H1 (cell line): ENCODE data around the gene PNPLA8. TPM values are rescaled to one million over a fixed set of nuclear protein-coding genes. Genes with fewer than 3 reads are reported as not detected.

ENCODE experiments used
- CTCF ChIA-PET: fragments of 300-600 bp; sonication (Branson Sonifier 250); formaldehyde crosslinking; loops from one replicate; lab custom pipeline; 2021; ENCODE audit not compliant: partially characterized antibody; lab: Charles Lee
- POLR2A ChIA-PET: fragments of 300-600 bp; sonication (Branson Sonifier 250); formaldehyde crosslinking; loops from one replicate; lab custom pipeline; 2021; ENCODE audit warnings: inconsistent platforms; ENCODE audit not compliant: partially characterized antibody; lab: Charles Lee
- DNase-seq, 2 experiments: peaks; one replicate each; pipeline versions ENCODE4 v3.0.0 to v3.0.0-alpha.2; 2010 to 2022; ENCODE audit warnings: low spot score in 2 of 2, low read depth in 1 of 2, mixed read lengths in 1 of 2
- FAIRE-seq: peaks from 2 replicates; lab custom pipeline; 2011; peaks lifted over from hg19 to GRCh38; lab: Jason Lieb, UNC
- H2AFZ ChIP-seq: 2 replicates; pipeline ENCODE4 v1.8.1; 2012; ENCODE audit warnings: low read length, inconsistent platforms
- H2AK5ac ChIP-seq: 2 replicates; pipeline ENCODE4 v1.6.1; 2013; ENCODE audit warnings: low read depth, low read length
- H2BK120ac ChIP-seq: replicated peaks from 2 replicates; pipeline ENCODE3; 2013; ENCODE audit warnings: low read depth, low read length, inconsistent platforms
- H2BK12ac ChIP-seq: 2 replicates; pipeline ENCODE4 v1.6.1; 2013; ENCODE audit warnings: low read depth, low read length
- H2BK15ac ChIP-seq: 2 replicates; pipeline ENCODE4 v1.6.1; 2013; ENCODE audit warnings: low read length
- H2BK20ac ChIP-seq: 2 replicates; pipeline ENCODE4 v1.6.1; 2013; ENCODE audit warnings: low read length
- H2BK5ac ChIP-seq: 2 replicates; pipeline ENCODE4 v1.6.1; 2013; ENCODE audit warnings: low read depth, low read length
- H3K14ac ChIP-seq: 2 replicates; pipeline ENCODE4 v1.6.1; 2013; ENCODE audit warnings: inconsistent platforms; ENCODE audit not compliant: insufficient read length
- H3K18ac ChIP-seq: 2 replicates; pipeline ENCODE4 v1.6.1; 2013; ENCODE audit warnings: low read length; ENCODE audit errors: extremely low read depth
- H3K23ac ChIP-seq: 2 replicates; pipeline ENCODE4 v1.6.1; 2013; ENCODE audit warnings: inconsistent platforms; ENCODE audit not compliant: insufficient read length
- H3K23me2 ChIP-seq: 2 replicates; pipeline ENCODE4 v1.6.1; 2013; ENCODE audit warnings: low read depth, low read length
- H3K27ac ChIP-seq: 2 replicates; pipeline ENCODE4 v1.6.1; 2011; ENCODE audit warnings: low read depth, low read length, inconsistent platforms
- H3K27me3 ChIP-seq, 4 experiments: replicated peaks in 1 of 4; 1 replicate in 1 of 4; 2 replicates in 3 of 4; pipeline versions ENCODE4 v1.6.1 to v1.8.1; 2011 to 2013; ENCODE audit warnings: low read length in 3 of 4, mild to moderate bottlenecking in 3 of 4, inconsistent platforms in 2 of 4, mixed read lengths in 2 of 4, moderate library complexity in 1 of 4; ENCODE audit not compliant: control insufficient read depth in 3 of 4, insufficient read depth in 3 of 4; ENCODE audit errors: extremely low read depth in 1 of 4
- H3K36me3 ChIP-seq, 4 experiments: 2 replicates each; pipeline versions ENCODE4 v1.6.1 to v1.8.1; 2011 to 2013; ENCODE audit warnings: mild to moderate bottlenecking in 4 of 4, low read length in 3 of 4, moderate library complexity in 2 of 4, control low read depth in 1 of 4, inconsistent platforms in 1 of 4; ENCODE audit not compliant: insufficient read depth in 4 of 4, control insufficient read depth in 2 of 4
- H3K4ac ChIP-seq: replicated peaks from 2 replicates; pipeline ENCODE3; 2013; ENCODE audit warnings: low read length, low read depth, mixed read lengths, inconsistent platforms; ENCODE audit not compliant: insufficient read length
- H3K4me1 ChIP-seq, 4 experiments: replicated peaks in 1 of 4; 1 replicate in 1 of 4; 2 replicates in 3 of 4; pipeline versions ENCODE4 v1.6.1 to v1.8.1; 2011 to 2013; ENCODE audit warnings: low read length in 3 of 4, inconsistent platforms in 2 of 4, mixed read lengths in 1 of 4; ENCODE audit not compliant: insufficient read depth in 4 of 4, control insufficient read depth in 3 of 4
- H3K4me2 ChIP-seq, 2 experiments: 2 replicates each; pipeline versions ENCODE4 v1.6.1 to v1.8.1; 2011 to 2013; ENCODE audit warnings: low read depth in 2 of 2, low read length in 2 of 2, control low read depth in 1 of 2, inconsistent platforms in 1 of 2, mild to moderate bottlenecking in 1 of 2; ENCODE audit not compliant: insufficient read depth in 1 of 2
- H3K4me3 ChIP-seq, 4 experiments: fragments of 200-600, 300-600 bp in 1 of 4; sonication (generic), shearing (Covaris generic), sonication (Bioruptor Twin) in 1 of 4; 2 replicates each; pipeline versions ENCODE4 v1.5.1 to v1.8.1; 2011 to 2016; ENCODE audit warnings: low read length in 4 of 4, low read depth in 3 of 4, control low read depth in 2 of 4, inconsistent platforms in 2 of 4, mild to moderate bottlenecking in 2 of 4, mixed read lengths in 1 of 4, moderate library complexity in 1 of 4; ENCODE audit not compliant: insufficient read depth in 2 of 4; ENCODE audit errors: extremely low read depth in 1 of 4
- H3K56ac ChIP-seq: replicated peaks from 2 replicates; pipeline ENCODE3; 2013; ENCODE audit warnings: low read depth, mild to moderate bottlenecking, mixed read lengths, low read length, inconsistent platforms; ENCODE audit not compliant: insufficient read length
- H3K79me1 ChIP-seq: 2 replicates; pipeline ENCODE4 v1.6.1; 2013; ENCODE audit warnings: low read depth, low read length, control low read depth
- H3K79me2 ChIP-seq, 2 experiments: 2 replicates each; pipeline versions ENCODE4 v1.6.1 to v1.8.1; 2012 to 2013; ENCODE audit warnings: low read length in 2 of 2, mild to moderate bottlenecking in 2 of 2, inconsistent platforms in 1 of 2; ENCODE audit not compliant: insufficient read depth in 2 of 2, control insufficient read depth in 1 of 2
- H3K9ac ChIP-seq, 4 experiments: replicated peaks in 1 of 4; 1 replicate in 1 of 4; 2 replicates in 3 of 4; pipeline versions ENCODE4 v1.6.1 to v1.8.1; 2011 to 2013; ENCODE audit warnings: low read depth in 3 of 4, low read length in 3 of 4, control low read depth in 2 of 4, mild to moderate bottlenecking in 2 of 4, moderate library complexity in 2 of 4, inconsistent platforms in 1 of 4; ENCODE audit errors: extremely low read depth in 1 of 4
- H3K9me3 ChIP-seq, 2 experiments: 2 replicates each; pipeline versions ENCODE4 v1.6.1 to v1.8.1; 2012 to 2013; ENCODE audit warnings: mild to moderate bottlenecking in 2 of 2, moderate library complexity in 2 of 2, control low read depth in 1 of 2, inconsistent platforms in 1 of 2, low read depth in 1 of 2, low read length in 1 of 2, mixed read lengths in 1 of 2; ENCODE audit not compliant: insufficient read depth in 2 of 2
- H4K20me1 ChIP-seq, 2 experiments: replicated peaks in 1 of 2; 2 replicates each; pipeline versions ENCODE3 to v1.8.1; 2011 to 2013; ENCODE audit warnings: inconsistent platforms in 2 of 2, low read length in 2 of 2, mild to moderate bottlenecking in 1 of 2; ENCODE audit not compliant: insufficient read depth in 2 of 2, control insufficient read depth in 1 of 2
- H4K5ac ChIP-seq: 2 replicates; pipeline ENCODE4 v1.6.1; 2013; ENCODE audit warnings: low read length, low read depth, mixed read lengths, inconsistent platforms; ENCODE audit not compliant: insufficient read length
- H4K8ac ChIP-seq: 2 replicates; pipeline ENCODE4 v1.8.0; 2013; ENCODE audit warnings: mild to moderate bottlenecking, moderate library complexity, low read length, inconsistent platforms; ENCODE audit not compliant: insufficient read depth; ENCODE audit errors: extremely low read depth
- H4K91ac ChIP-seq: replicated peaks from 2 replicates; pipeline ENCODE3; 2013; ENCODE audit warnings: low read length, mixed read lengths, inconsistent platforms; ENCODE audit not compliant: insufficient read length
- ATF3 ChIP-seq: IDR thresholded peaks from 2 replicates; pipeline ENCODE4 v1.6.1; 2011; ENCODE audit warnings: low read depth, mild to moderate bottlenecking, low read length; ENCODE audit not compliant: insufficient read depth
- CHD1 ChIP-seq: IDR thresholded peaks from 2 replicates; pipeline ENCODE4 v1.6.1; 2012; ENCODE audit warnings: low read depth, low read length, improper control_type of control experiment
- EP300 ChIP-seq, 2 experiments: IDR thresholded peaks; 1 replicate in 1 of 2; 2 replicates in 1 of 2; pipeline ENCODE4 v1.6.1; 2011 to 2012; ENCODE audit warnings: low read depth in 2 of 2, low read length in 2 of 2, mild to moderate bottlenecking in 2 of 2, borderline replicate concordance in 1 of 2, inconsistent platforms in 1 of 2, moderate library complexity in 1 of 2
- GABPA ChIP-seq: IDR thresholded peaks from 2 replicates; pipeline ENCODE4 v1.6.1; 2011; ENCODE audit warnings: mild to moderate bottlenecking, low read length, moderate library complexity, borderline replicate concordance; ENCODE audit not compliant: insufficient read depth
- MAFK ChIP-seq: IDR thresholded peaks from 2 replicates; pipeline ENCODE4 v1.6.1; 2012; ENCODE audit warnings: low read depth, mild to moderate bottlenecking, improper control_type of control experiment, low read length
- NANOG ChIP-seq: IDR thresholded peaks from 2 replicates; pipeline ENCODE4 v1.6.1; 2011; ENCODE audit warnings: low read length, low read depth, mild to moderate bottlenecking, inconsistent platforms; ENCODE audit not compliant: insufficient read depth, poor library complexity, severe bottlenecking
- PHF8 ChIP-seq: fragments of 200-600 bp; sonication (generic); conservative IDR thresholded peaks from 2 replicates; pipeline ENCODE4 v1.7.1; 2012; ENCODE audit warnings: low read depth, mild to moderate bottlenecking, inconsistent platforms, low read length, moderate library complexity
- POU5F1 ChIP-seq: IDR thresholded peaks from 2 replicates; pipeline ENCODE4 v1.6.1; 2011; ENCODE audit warnings: low read depth, mild to moderate bottlenecking, low read length, moderate library complexity
- SIN3A ChIP-seq, 2 experiments: IDR thresholded peaks in 1 of 2; conservative IDR thresholded peaks in 1 of 2; 2 replicates each; pipeline ENCODE4 v1.6.1; 2011 to 2012; ENCODE audit warnings: low read length in 2 of 2, improper control_type of control experiment in 1 of 2, low read depth in 1 of 2, mild to moderate bottlenecking in 1 of 2
- TAF1 ChIP-seq: IDR thresholded peaks from 2 replicates; pipeline ENCODE4 v1.6.1; 2011; ENCODE audit warnings: mild to moderate bottlenecking, low read depth, low read length
- TEAD4 ChIP-seq: IDR thresholded peaks from 2 replicates; pipeline ENCODE4 v1.6.1; 2012; ENCODE audit warnings: low read depth, low read length, inconsistent platforms, mixed read lengths
- WGBS, 2 experiments: shearing (Covaris generic) in 1 of 2; methylation state at CpG; one replicate each; pipeline versions ENCODE4 v1.1.6 to v1.1.7; 2013 to 2015; ENCODE audit warnings: low lambda C conversion rate in 2 of 2, mixed read lengths in 2 of 2, inconsistent platforms in 1 of 2, low coverage in 1 of 2, missing lambda C conversion rate in 1 of 2; ENCODE audit not compliant: insufficient replicate concordance in 2 of 2, insufficient coverage in 1 of 2, insufficient read length in 1 of 2; ENCODE audit errors: extremely low coverage in 1 of 2, missing lambda C conversion rate in 1 of 2; 5-methylcytosine and 5-hydroxymethylcytosine counted together
- polyA plus RNA-seq, 7 experiments: library from polyadenylated mRNA; depleted of rRNA in 3 of 7; stranded (reverse) in 5 of 7; unstranded in 2 of 7; fragments of >200 nt in 5 of 7; fragments of 200-250 nt in 2 of 7; gene quantifications; 1 replicate in 5 of 7; 2 replicates in 1 of 7; 4 replicates in 1 of 7; pipeline versions ENCODE4 v1.2.1 to v1.2.3, GENCODE V29; 2011 to 2013; ENCODE audit warnings: missing spikeins in 2 of 7, mixed read lengths in 2 of 7
- total RNA-seq: library from RNA; stranded (reverse); fragmentation: NEBNext Ultra II Directional; extraction: Animal tissue kit (Norgen Biotek cat#: 25700); gene quantifications from 2 replicates; pipeline ENCODE4 v1.2.1, GENCODE V29; 2021

PNPLA8 gene
- total and polyA plus RNA-seq, 2 of the 8 experiments (the other 6 are each of a cell fraction or from before 2014, with no cell fraction given) = 3.8 to 11.2 TPM

GRCh38 chr7:108529341-108529740 lies 3.4 kb upstream of the PNPLA8 start:
- Histone ChIP-seq H3K9ac (no peak overlapping the region), H4K8ac (no peak overlapping the region), H2AFZ (no peak overlapping the region), H2BK120ac (no peak overlapping the region), H3K36me3 (no peaks in the 10 kb centered on the region), H2AK5ac (no peak overlapping the region), H3K23ac (no peak overlapping the region), H2BK15ac (no peak overlapping the region), H3K79me1 (0 out of 2 replicates have a peak, but pooled peaks cover 2% of the 10 kb centered on the region), H3K27me3 (no peaks in the 10 kb centered on the region), H3K14ac (no peak overlapping the region), H2BK5ac (no peak overlapping the region), H4K5ac (no peak overlapping the region), H3K9me3 (no peaks in the 10 kb centered on the region), H4K20me1 (no peaks in the 10 kb centered on the region), H3K23me2 (peaks cover 4% of the 10 kb centered on the region; the same call in 1 of the 2 replicates), H3K4me1 (peaks cover 0 to 2% (median under 1%) of the 10 kb centered on the region in 4 experiments; a peak in 1 of 7 replicates), H3K56ac (no peak overlapping the region), H2BK20ac (no peak overlapping the region), H3K27ac (no peak overlapping the region), H3K18ac (no peak overlapping the region), H4K91ac (no peak overlapping the region), H3K79me2 (peaks cover 0 to 10% of the 10 kb centered on the region in 2 experiments; a peak in 2 of 4 replicates), H2BK12ac (no peak overlapping the region), H3K4ac (no peak overlapping the region), H3K4me3 (no peak overlapping the region), H3K4me2 (no peak overlapping the region)
- ChIA-PET CTCF (interaction anchor here (1.2 kb wide), 1 partner anchor 46 kb away, joined by 5 read pairs; no protein-coding TSS in a partner anchor), POLR2A (interaction anchor here (1.4 to 2.0 kb wide), 2 partner anchors 11 to 41 kb away, joined by 3 to 5 read pairs; partner anchors contain the start of genes DNAJB9 and THAP5)
- TF ChIP-seq POU5F1 (no peak), NANOG (no peak), TEAD4 (no peak), SIN3A (conservative IDR thresholded peaks at IDR 0.05 in 1 of 2, IDR thresholded peaks at IDR 0.05 in 1 of 2; ENCODE audit: low read depth in 1 of 2, low read length in 2 of 2) (no peak), GABPA (no peak), CHD1 (no peak), EP300 (IDR thresholded peaks at IDR 0.05; ENCODE audit: borderline replicate concordance in 1 of 2, low read depth in 2 of 2, low read length in 2 of 2) (no peak), PHF8 (no peak), MAFK (no peak), ATF3 (no peak), TAF1 (no peak)
- 89% methylated on average over 3 of the region's 3 CpGs; no CpG with 5 or more reads in 1 of the 2 experiments for WGBS, 2 experiments
- DNase-seq (no peak), FAIRE-seq (no peak)
